ENCODE measurements around the gene ZNF277. TPM values are rescaled to one million over a fixed set of nuclear protein-coding genes. Genes with fewer than 3 reads are reported as not detected.
A peak's percentile ranks its signal among the peaks of the same experiment; 100 is the strongest.

Gene ZNF277
- polyA plus RNA-seq, 3 donors = 36.2 to 43.3 (median 38.6) TPM

DNA sequence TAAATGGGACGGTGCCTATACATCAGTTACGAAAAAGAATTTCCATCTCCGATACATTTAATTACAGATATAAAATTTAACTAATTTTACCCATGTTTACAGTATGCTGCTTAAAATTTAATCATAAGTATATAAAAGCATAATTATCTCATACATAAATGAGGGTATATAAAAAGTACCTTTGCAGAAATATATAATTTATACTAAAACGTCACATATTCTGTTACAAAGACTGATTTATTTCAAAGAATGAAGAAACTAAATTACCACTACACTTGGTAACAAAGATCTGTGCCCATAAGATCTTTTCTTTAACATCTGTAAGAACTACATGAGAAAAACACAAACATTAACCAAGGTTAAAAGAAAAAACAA is 3.1 kb upstream of the ZNF277 start:
- DNase-seq (ENCODE audit: extremely low read depth in 1 of 11, low read depth in 9 of 11, low spot score in 4 of 11) = no peak

DNA sequence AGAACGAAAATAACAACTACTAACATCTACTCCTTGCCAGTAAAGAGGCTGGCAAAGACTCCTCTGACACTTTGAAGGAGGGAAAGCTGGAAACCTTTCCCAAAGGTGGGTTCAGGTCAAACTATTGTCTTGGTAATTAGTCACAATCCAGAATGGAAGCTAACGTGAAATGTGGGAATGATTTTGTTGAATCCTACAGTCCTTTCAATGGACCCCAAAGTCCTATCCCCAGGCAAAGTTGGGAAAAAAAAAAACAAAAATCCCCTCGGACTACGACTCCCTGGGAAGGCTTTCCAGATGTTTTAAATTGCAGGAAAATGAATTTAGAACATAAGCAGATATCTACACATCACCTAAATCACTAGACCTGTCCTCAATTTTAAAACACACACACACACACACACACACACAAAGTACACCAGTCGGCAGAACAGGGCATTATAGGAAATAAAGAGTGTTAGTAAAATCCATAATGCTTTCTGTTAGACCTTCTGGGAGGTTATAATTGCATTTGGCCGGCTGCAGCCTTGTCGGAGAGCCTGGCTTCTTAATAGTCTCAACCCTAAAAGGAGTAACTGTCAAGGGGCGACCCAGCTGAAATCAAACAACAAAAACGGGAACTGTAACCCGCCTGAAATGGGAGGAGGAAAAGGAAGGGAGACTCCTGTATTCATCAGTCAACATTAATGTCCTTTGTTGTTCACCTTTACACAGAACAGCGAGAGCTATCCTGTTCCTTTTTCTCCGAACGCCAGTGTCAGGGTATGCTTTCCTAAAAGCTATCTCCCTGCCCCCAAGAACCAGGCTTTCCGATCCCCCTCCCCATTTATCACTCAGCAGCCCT is 1.8 kb upstream of the ZNF277 start:
- DNase-seq (ENCODE audit: extremely low read depth in 1 of 11, low read depth in 9 of 11, low spot score in 4 of 11) = peak in 1 of 11 donors; percentile 24

DNA sequence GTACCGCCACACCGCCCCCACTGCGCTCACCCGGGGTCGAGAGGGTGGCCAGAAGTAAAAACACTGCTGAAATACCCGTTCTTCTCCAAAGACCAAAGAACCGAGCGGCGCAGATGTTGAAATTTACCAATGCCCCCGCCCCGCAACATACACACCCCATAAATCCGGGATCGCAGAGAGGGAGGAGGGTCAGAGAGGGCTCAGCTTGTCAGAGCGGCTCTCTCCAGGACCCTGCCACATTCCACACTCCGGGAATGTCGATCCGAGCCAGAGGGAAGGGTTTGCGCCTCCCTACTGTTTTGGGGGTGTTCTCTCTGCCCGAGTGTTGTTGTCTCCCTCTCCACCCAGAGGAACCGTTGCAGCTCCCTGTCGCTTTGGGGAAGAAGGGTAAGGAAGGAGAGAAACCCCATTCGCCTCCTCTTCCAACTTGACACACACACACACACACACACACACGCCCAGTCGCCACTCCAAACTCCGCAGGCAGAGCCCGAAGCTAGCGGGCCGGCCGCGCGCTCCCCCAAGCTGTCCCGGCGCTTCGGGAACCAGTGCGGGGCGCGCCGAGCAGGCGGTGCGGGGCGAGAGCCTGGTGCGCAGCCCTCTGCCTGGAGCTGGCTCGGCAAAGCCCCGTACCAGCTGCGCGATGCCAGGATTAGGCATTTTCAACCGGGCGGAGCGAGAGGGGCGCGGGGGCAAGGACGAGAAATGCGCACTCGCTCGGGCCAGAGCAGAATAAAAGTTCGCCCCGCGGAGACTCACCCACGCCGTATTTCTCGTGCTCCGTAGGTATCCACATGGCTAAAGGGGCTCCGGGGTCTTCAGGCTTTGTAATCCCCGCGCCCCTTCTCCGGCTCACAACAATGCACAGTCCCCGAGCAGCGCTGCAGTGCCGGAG is 905 bp upstream of the ZNF277 start:
- DNase-seq (ENCODE audit: extremely low read depth in 1 of 11, low read depth in 9 of 11, low spot score in 4 of 11) = peak in 10 of 11 donors; percentile 26 to 65 (median 56)

DNA sequence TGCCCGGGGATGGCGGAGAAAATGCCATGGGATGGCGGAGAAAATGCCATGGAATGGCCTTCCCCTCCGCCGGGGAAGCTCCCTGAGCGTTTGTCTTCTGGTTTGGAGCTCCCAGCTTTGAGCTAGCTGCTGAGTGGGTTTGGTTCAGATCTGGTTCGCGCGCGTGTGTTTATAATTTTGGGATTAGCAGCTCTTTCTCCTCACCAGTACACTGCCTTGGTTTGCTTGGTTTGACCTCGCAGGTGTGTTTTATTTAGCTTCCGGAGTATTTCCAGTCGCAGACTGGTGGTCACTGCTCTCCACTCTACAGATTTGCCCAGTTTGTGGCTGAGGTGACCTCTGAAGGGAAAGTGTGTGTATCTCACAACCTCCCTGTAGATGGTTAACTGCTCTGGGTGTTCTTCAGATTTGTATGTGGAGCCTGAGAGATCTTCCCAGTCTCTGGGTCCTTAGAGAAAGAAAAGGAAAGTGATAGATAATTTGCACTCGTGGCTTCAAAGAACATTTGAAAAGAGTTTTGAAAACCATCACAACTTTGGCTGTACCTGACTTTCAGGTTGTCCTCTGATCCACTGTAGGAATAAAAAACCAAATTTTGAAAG is 597 bp downstream of the ZNF277 start:
- no peak for DNase-seq (ENCODE audit: extremely low read depth in 1 of 11, low read depth in 9 of 11, low spot score in 4 of 11)

DNA sequence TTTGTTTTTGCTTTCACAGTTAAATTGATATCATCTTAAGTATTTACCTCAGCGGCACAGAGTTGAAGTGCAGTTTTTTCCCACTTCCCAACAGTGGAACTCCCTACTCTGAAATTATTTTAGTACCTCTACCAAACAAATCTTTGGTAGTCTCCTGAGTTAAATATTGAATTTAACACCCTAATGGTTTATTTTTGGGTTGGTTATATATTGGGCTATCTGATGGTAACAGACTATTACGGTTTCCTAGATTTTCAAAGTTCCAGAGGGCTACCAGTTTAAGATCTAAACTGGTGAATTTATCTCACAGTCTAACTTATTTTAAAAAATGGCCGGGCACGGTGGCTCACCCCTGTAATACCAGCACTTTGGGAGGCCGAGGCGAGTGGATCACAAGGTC is 1.3 kb downstream of the ZNF277 start:
- no peak for DNase-seq (ENCODE audit: extremely low read depth in 1 of 11, low read depth in 9 of 11, low spot score in 4 of 11)

DNA sequence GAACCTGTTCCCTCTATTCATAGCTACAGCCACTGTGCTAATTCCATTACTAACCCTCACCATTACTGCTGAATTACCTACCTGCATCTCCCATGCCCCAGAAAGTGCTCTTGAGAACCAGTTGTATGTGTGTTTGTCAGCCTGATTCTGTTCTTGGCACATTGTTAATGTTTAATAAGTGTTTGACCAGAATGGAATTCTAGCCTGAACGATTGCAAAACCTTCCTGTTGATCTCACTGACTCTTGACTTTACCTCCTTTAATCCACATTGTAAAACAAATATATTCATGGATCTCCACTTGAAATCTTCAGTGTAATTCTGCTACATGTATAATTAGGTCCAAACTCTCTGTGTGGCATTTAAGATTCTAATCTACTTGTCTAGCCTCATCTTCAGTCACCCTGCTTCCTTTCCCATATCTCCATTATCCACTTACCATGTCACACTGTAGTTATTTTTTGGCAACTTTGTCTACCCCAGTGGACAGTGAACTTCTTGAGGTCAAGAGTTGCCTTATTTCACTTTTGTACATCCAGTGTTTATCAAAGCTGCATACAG is 4.9 kb downstream of the ZNF277 start:
- DNase-seq (ENCODE audit: extremely low read depth in 1 of 11, low read depth in 9 of 11, low spot score in 4 of 11) = no peak

DNA sequence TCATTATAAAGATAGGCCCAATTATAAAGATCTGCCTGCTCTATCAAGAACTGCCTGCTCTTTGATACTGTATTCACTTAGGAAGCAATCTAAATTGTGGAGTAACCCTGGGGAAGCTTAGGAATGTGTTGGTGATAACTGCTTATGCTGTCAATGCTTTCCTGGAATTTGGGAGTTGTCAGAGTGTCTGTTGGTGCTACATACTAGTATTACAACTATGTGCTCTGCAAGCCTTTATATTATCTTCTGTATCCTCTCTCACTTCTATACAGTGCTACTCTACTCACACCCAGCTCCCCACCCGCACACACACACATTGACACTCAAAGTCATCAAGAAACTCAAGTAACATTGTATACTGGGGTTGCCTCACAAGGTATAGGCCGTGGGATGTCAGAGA is 6.1 kb downstream of the ZNF277 start:
- no peak for DNase-seq (ENCODE audit: extremely low read depth in 1 of 11, low read depth in 9 of 11, low spot score in 4 of 11)

DNA sequence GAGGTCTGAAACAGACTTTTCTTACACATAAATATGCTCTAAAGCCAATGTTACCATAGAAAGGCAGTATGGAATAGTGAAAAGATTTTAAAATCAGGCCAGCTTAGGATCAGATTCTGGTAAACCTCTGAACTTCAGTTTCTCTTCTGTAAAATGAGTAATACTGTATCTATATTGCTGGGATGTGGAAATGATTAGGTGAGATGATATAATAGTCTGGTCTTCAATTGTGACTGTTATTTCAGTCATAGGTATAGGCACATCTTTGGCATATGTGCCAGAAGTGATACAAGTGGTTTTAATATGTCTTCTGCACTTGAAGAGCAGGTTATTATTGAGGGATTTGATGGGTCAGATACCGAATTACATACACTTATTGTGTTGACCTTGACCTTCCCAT is 7.2 kb downstream of the ZNF277 start:
- DNase-seq (ENCODE audit: extremely low read depth in 1 of 11, low read depth in 9 of 11, low spot score in 4 of 11) = no peak

DNA sequence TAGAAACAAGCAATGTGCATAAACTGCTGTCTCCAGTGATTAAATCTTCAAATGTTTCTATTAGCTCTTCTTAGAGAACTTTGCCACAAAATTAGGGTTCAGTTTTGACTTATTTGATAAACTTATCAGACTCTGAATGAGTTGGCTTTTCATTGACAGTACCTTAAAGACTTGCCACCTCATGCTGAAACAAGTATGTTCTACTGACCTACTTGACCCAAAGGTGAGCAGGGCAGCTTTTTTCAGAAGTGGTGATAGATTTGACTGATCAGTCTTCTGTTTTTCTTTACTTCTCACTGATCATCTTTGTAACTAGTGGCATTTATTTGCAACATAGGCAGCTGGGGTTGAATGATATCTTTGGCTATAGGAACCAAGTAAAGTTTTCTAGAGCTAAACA is 7.8 kb downstream of the ZNF277 start:
- no peak for DNase-seq (ENCODE audit: extremely low read depth in 1 of 11, low read depth in 9 of 11, low spot score in 4 of 11)

DNA sequence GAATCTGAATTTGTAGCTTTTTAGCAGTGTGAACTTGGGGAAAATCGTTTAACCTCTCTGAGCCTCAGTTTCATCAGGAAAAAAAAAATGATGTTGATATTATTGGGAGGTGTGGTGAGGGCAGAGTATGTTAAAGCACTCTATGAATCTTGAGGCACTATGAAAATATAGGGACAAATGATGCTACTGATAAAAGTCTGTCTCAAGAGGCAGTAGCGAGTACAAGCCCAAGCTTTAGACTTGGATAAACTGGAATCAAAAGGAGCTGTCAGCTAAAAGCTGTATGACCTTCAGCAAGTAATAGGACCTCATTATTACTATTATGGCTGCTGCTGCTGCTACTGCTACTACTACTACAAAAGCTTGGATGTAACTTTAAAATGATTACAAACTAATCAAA is 8.4 kb downstream of the ZNF277 start:
- DNase-seq (ENCODE audit: extremely low read depth in 1 of 11, low read depth in 9 of 11, low spot score in 4 of 11) = no peak

DNA sequence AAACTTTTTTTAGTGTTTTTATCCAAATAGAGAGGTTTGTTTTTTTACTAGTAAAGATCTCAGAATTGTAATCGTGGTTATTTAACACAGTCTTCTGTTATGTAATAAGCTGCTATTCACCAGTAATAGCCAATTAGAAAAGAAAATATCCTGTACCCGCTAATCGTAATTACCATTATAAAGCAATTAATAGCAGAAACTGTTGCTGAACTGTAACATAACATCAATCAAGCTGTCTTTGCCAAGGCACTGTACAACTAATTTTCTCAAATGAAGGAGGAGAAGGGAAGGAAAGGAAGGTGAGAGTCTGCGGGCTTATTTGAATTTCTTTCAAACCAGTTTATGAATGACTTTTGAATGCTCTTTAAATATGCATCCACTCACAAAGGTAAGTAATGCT is 9.3 kb downstream of the ZNF277 start:
- no peak for DNase-seq (ENCODE audit: extremely low read depth in 1 of 11, low read depth in 9 of 11, low spot score in 4 of 11)

DNA sequence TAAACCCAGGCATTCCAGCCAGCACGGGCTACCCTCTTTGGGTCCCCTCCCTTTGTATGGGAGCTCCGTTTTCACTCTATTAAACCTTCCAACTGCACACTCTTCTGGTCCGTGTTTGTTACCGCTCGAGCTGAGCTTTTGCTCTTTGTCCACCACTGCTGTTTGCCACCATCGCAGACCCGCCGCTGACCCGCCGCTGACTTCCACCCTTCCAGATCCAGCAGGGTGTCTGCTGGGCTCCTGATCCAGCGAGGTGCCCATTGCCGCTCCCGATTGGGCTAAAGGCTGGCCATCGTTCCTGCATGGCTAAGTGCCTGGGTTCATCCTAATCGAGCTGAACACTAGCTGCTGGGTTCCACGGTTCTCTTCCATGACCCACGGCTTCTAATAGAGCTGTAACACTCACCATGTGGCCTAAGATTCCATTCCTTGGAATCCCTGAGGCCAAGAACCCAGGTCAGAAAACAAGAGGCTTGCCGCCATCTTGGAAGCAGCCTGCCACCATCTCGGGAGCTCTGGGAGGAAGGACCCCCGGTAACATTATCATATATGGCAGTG is 14.5 kb downstream of the ZNF277 start:
- no peak for DNase-seq (ENCODE audit: extremely low read depth in 1 of 11, low read depth in 9 of 11, low spot score in 4 of 11)

DNA sequence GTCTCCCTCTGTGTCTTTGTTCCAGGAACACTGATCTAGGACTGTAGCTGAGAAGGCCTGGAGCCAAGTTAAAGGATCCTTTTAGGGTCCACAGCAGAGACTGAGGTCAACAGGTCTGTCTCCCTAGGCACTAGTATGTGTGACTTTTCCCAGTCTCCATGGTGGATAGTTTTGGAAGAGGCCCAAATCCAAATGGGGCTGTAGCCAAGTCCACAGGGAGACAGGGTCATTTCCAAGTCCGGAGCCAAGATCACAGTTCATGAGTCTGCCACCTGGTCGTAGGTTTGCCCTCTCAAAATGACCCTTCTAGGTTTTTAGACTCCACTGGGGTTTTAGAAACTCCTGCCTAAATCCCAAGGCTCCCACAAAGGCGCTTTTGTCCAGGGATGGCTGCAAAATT is 16.8 kb downstream of the ZNF277 start:
- DNase-seq (ENCODE audit: extremely low read depth in 1 of 11, low read depth in 9 of 11, low spot score in 4 of 11) = no peak

DNA sequence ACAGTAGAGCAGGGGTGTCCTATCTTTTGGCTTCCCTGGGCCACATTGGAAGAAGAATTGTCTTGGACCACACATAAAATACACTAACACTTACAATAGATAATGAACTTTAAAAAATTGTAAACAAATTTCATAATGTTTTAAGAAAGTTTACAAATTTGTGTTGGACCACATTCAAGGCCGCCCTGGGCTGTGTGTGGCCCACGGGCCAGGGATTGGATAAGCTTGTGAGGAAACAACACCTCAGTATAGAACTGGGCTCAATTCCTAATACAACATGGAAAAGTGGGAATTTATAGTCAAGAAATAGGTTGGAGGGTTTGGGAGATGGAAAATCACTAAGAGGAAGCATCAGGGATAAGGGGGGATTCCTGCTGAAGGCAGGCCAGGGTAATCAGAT is 17.7 kb downstream of the ZNF277 start:
- no peak for DNase-seq (ENCODE audit: extremely low read depth in 1 of 11, low read depth in 9 of 11, low spot score in 4 of 11)

DNA sequence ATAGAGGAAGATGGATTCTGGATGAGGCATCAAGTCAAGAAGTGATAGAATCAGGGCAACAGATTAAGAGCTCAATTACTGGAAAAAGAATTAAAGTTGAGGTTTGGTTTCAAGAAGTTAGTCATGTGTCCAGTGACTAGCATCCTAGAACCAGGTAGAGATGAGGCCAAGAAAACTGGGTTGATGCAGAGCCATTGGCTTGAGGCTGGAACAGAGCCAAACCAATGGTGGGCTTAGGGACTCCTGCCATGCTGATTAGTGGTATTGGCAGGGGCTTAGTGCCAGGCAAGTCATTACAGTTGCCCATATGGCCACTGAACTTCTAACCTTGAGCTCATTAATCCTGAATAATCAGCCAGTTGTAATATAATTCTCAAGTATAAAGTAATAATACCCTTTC is 18.5 kb downstream of the ZNF277 start:
- DNase-seq (ENCODE audit: extremely low read depth in 1 of 11, low read depth in 9 of 11, low spot score in 4 of 11) = no peak

DNA sequence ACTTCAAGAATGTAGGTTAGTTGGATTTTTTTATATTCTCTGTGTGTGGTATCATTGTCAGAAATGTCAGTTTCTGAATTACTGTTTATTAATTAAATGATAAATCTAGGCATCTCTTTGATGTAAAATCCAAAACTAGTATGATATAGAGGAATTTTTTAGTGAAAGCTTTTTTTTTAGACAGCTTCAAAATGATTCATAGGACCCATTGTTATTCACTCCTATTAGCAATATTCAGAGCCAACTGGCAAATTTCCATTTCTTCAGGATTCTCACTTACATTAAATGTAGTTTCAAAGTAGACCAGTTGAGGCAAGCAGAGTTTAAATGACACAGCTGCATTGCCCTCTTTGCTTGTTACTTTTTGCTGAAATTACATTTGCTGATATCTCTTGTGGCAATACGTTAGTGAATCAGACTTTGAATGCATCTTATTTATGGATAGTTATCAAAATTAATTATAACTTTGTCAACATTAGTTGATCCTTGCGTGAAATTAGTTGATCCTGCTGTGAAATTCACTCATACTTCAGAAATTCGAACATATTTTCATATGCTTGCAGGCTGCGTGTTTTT is 20.3 kb downstream of the ZNF277 start:
- DNase-seq (ENCODE audit: extremely low read depth in 1 of 11, low read depth in 9 of 11, low spot score in 4 of 11) = no peak

DNA sequence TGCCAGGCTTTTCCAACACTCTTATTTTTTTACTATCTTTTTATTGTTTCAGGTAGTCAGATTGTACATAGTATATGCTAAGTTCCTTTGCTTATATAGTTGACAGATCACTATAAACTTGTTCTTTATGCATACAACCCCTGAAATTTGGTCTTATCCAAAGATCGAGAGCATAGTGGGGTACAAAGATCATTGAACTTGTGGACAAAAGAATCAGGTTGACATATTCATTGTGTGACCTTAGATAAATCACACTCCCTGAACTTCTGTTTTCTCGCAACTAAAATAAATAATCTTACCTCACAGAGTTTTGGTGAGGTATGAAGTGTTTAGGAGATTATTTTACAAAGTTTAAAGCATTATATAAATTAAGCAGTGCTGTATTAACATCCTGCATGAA is 22.1 kb downstream of the ZNF277 start:
- no peak for DNase-seq (ENCODE audit: extremely low read depth in 1 of 11, low read depth in 9 of 11, low spot score in 4 of 11)

DNA sequence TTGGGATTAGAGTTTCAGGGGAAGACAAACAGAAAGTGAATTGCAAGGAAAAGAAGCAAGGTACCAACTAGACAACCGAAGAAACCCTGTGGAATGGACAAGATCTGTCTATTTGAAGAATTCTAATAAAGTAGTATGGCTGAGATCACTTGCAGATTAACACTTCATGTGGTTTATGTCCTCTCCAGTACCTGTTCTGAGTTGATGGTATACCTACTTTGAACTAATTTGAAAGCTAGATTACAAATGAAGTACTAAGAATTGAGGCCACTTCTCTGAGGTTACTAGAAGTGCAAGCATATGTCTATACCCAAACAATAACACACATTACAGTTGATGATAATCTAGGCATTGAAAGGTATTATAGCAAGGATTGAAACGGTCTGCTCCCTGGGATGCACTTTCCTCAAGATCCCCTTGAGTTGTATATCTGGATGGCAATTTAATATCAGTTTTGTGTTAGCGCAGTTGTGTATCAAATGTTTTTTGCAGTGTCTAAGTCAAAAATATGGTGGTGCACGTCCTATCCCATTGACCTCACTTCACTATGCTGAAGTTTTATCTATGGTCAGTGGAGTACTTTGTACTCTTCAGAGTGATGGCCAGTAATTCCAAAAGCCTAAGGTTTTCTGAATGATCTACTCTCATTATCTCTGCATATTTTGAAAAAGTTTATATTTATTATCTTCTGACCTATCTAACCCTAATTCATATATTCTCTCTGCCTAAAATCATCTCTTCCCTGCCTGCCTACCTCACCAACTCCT is 25.9 kb downstream of the ZNF277 start:
- no peak for DNase-seq (ENCODE audit: extremely low read depth in 1 of 11, low read depth in 9 of 11, low spot score in 4 of 11)
